ENCODE data around the gene RNF4. TPM values are rescaled to one million over a fixed set of nuclear protein-coding genes. Genes with fewer than 3 reads are reported as not detected.

The RNF4 gene
- polyA plus RNA-seq, 3 donors from 2014 or later = 48.0 to 116 (median 48.2) TPM

- Mint-ChIP-seq H3K27me3 (ENCODE audit: low read depth in 3 of 3) (peaks cover 0 to 5% (median 0%) of the 10 kb centered on the region in 3 donors), H3K4me1 (peaks cover 0 to 2% of the 10 kb centered on the region in 2 donors), H3K27ac (no peak overlapping the region), H3K9me3 (no peaks in the 10 kb centered on the region), H3K4me3 (no peak overlapping the region), H3K36me3 (no peaks in the 10 kb centered on the region)
- no peak for DNase-seq
These were observed 24.8 kb upstream of the RNF4 start for GRCh38 chr4:2443956-2444740.

GRCh38 chr4:2445130-2445529 lies 23.8 kb upstream of the RNF4 start:
- H3K9me3 Mint-ChIP-seq = no peaks in the 10 kb centered on the region
- H3K27ac Mint-ChIP-seq = no peak overlapping the region
- H3K36me3 Mint-ChIP-seq = no peaks in the 10 kb centered on the region
- no peak for DNase-seq
- H3K4me1 Mint-ChIP-seq = peaks cover 0 to 2% of the 10 kb centered on the region in 2 donors
- H3K27me3 Mint-ChIP-seq (ENCODE audit: low read depth in 3 of 3) = peaks cover 0 to 5% (median 2%) of the 10 kb centered on the region in 3 donors
- no peak overlapping the region for H3K4me3 Mint-ChIP-seq

GRCh38 chr4:2445571-2445970 lies 23.3 kb upstream of the RNF4 start:
- H3K9me3 Mint-ChIP-seq = no peaks in the 10 kb centered on the region
- no peak overlapping the region for H3K27ac Mint-ChIP-seq

GRCh38 chr4:2446656-2447564 lies 22.0 kb upstream of the RNF4 start:
- Mint-ChIP-seq H3K4me1 (no peaks in the 10 kb centered on the region), H3K9me3 (no peaks in the 10 kb centered on the region), H3K4me3 (no peak overlapping the region), H3K27ac (no peak overlapping the region), H3K27me3 (ENCODE audit: low read depth in 3 of 3) (peaks cover 0 to 4% (median 2%) of the 10 kb centered on the region in 3 donors), H3K36me3 (no peaks in the 10 kb centered on the region)
- DNase-seq = no peak

More at GRCh38 chr4:2445571-2445970, 23.3 kb upstream of the RNF4 start:
- Mint-ChIP-seq H3K4me1 (peaks cover 0 to 2% of the 10 kb centered on the region in 2 donors), H3K4me3 (no peak overlapping the region), H3K36me3 (no peaks in the 10 kb centered on the region), H3K27me3 (ENCODE audit: low read depth in 3 of 3) (peaks cover 0 to 5% (median 2%) of the 10 kb centered on the region in 3 donors)
- DNase-seq = no peak

GRCh38 chr4:2448589-2448988 lies 20.3 kb upstream of the RNF4 start:
- Mint-ChIP-seq H3K27ac (no peak overlapping the region), H3K9me3 (no peaks in the 10 kb centered on the region), H3K4me3 (no peak overlapping the region), H3K4me1 (no peaks in the 10 kb centered on the region), H3K36me3 (no peaks in the 10 kb centered on the region), H3K27me3 (ENCODE audit: low read depth in 3 of 3) (peaks cover 0 to 4% (median 2%) of the 10 kb centered on the region in 3 donors)
- no peak for DNase-seq

DNA sequence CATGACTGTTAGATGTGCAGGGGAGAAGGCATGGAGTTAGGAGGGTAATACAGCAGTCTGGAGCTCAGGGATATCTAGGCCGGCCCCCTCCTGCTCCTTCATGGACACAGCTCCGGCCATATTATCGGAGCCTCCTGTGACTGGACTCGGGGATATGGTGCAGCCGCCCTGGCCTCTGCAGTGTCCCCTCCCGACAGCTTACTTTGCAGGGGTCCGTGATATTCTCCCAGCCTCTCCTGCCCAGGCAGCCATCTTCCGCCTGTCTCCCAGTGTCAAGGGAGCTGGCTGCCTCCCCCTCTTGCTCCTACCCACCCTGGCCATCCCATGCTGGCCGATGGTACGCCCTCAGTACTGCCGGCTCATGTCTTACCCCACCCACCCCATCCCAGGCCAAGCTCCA lies 19.9 kb upstream of the RNF4 start:
- Mint-ChIP-seq H3K27me3 (ENCODE audit: low read depth in 3 of 3) (peaks cover 0 to 4% (median 2%) of the 10 kb centered on the region in 3 donors), H3K4me3 (no peak overlapping the region), H3K4me1 (no peaks in the 10 kb centered on the region), H3K36me3 (no peaks in the 10 kb centered on the region), H3K27ac (no peak overlapping the region), H3K9me3 (no peaks in the 10 kb centered on the region)
- DNase-seq = no peak

DNA sequence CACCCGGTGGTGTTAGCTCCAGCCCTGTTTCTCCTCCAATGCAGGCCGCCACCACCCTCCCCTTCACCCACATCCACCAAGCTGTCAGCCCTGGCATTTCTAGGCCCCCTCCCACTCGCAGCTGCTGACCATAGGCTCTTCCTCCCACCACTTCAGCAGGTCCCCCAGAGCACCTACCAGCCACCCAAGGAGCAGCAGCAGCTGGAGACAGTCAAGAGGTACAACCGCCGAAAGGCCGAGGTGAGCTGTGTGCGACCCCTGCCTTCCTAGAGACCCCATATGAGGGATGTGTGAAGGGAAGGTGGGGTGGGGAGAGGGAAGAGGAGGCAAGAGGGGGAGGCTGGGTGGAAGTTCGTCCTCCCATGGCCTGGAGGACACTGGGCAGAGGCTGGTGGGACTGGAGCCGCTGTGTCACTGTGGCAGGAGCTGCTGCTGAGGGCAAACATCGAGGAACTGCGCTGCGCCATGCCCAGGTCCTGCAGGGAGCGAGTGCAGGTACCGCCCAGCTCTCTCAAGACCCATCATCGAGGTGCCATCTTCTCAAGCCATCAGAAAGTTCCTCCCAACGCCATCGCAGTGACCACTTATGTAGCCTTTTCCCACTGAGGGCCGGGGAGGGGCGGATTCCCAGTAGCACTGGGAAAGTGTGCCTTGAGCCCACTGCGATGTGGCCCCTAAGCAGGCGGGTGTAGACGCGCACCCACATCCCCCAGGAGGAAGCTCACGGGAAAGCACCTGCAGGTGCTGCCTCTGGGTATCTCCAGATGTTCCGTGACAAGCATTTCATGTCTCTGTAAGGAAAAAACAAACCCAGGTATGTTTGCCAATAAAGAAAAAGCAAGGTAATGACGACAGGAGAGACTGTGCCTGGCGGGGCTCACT lies 19.2 kb upstream of the RNF4 start:
- no peak overlapping the region for H3K27ac Mint-ChIP-seq
- H3K9me3 Mint-ChIP-seq = no peaks in the 10 kb centered on the region
- H3K27me3 Mint-ChIP-seq (ENCODE audit: low read depth in 3 of 3) = peaks cover 0 to 2% (median 2%) of the 10 kb centered on the region in 3 donors
- no peaks in the 10 kb centered on the region for H3K4me1 Mint-ChIP-seq
- no peak overlapping the region for H3K4me3 Mint-ChIP-seq
- no peak for DNase-seq
- H3K36me3 Mint-ChIP-seq = no peaks in the 10 kb centered on the region

DNA sequence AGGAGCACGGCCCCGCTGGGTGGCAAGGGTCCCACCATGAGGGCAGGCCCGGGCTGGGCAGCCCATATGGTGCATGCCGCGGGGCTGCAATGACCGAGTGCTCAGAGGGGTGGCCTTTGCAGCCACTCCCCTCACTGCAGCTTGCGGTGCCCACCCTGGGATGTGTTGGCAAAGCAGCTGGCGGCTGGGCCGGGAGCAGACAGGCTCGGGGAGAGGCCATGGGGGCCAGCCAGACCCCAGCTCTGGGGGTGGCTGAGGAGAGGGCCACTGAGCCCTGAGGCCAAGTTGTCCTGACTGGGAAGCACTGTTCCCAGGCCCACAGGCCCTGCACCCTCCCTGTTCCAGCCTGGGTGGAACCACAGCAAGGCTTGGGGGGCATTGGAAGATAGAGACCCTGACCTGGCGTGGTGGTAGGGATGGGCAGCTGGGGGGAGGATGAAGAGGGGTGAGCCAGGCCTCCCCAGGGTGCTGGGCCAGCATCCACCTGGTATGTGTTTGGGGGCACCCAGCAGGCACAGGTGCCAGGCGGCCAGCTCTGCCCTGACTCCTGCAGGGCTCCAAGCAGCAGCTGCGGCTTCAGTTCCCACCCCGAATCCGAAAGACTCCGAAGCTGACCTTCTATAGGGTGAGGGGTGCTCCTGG lies 18.4 kb upstream of the RNF4 start:
- H3K9me3 Mint-ChIP-seq = no peaks in the 10 kb centered on the region
- peaks cover 0 to 2% (median 0%) of the 10 kb centered on the region in 3 donors for H3K27me3 Mint-ChIP-seq (ENCODE audit: low read depth in 3 of 3)
- no peak overlapping the region for H3K27ac Mint-ChIP-seq
- H3K4me1 Mint-ChIP-seq = no peaks in the 10 kb centered on the region
- no peaks in the 10 kb centered on the region for H3K36me3 Mint-ChIP-seq
- H3K4me3 Mint-ChIP-seq = no peak overlapping the region
- DNase-seq = no peak

- Mint-ChIP-seq H3K36me3 (no peaks in the 10 kb centered on the region), H3K9me3 (no peaks in the 10 kb centered on the region), H3K27ac (no peak overlapping the region), H3K4me3 (no peak overlapping the region), H3K4me1 (no peaks in the 10 kb centered on the region), H3K27me3 (ENCODE audit: low read depth in 3 of 3) (peaks cover 0 to 2% (median 0%) of the 10 kb centered on the region in 3 donors)
- no peak for DNase-seq
These were observed 17.8 kb upstream of the RNF4 start for GRCh38 chr4:2451036-2451520.

DNA sequence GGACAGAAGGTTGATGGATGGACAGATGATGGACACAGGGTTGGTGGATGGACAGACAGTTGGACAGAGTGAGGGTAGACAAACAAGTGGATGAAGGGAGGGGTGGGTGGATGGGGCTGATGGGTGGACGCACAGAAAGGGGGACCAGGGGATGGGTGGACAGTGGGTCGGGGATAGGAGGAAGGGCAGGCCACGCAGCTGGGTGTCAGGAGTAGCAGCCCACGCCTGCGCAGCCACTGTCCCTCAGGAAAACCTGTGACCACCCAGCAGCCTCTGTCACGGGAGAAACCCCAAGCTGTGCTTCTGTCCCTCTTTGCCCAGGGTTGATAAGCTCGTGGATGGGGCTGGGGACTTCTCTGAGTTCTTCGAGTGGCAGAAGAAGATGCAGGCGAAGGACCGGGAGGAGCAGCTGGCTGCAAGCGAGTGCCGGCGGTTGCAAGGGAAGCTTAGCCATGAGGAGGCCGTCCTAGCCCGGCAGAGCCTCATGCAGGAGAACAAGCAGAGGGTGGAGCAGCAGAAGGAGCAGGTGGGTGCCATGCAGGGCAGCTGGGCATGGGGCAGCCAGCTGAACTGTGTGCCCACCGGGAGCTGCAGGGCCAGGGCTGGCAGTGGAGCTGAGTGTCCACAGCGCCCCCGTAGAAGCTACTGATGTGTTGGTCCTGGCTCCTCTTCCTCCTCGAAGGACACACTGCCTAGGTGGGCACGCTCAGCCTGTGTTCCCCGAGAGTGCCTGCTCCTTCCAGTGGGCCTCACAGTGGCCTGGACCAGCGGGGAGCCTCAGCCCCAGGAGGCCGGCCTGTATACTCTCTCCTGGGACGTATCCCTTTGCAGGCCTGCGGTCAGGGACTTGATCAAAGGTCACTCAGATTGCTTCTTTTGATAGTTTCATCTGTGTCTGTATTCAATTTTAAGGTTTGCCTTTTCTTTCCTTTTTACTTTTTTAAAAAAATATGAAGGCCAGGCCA lies 16.8 kb upstream of the RNF4 start:
- peaks cover 0 to 2% (median 0%) of the 10 kb centered on the region in 3 donors for H3K27me3 Mint-ChIP-seq (ENCODE audit: low read depth in 3 of 3)
- no peak overlapping the region for H3K27ac Mint-ChIP-seq
- DNase-seq = no peak
- H3K4me1 Mint-ChIP-seq = no peaks in the 10 kb centered on the region
- no peaks in the 10 kb centered on the region for H3K9me3 Mint-ChIP-seq
- no peak overlapping the region for H3K4me3 Mint-ChIP-seq
- H3K36me3 Mint-ChIP-seq = no peaks in the 10 kb centered on the region

DNA sequence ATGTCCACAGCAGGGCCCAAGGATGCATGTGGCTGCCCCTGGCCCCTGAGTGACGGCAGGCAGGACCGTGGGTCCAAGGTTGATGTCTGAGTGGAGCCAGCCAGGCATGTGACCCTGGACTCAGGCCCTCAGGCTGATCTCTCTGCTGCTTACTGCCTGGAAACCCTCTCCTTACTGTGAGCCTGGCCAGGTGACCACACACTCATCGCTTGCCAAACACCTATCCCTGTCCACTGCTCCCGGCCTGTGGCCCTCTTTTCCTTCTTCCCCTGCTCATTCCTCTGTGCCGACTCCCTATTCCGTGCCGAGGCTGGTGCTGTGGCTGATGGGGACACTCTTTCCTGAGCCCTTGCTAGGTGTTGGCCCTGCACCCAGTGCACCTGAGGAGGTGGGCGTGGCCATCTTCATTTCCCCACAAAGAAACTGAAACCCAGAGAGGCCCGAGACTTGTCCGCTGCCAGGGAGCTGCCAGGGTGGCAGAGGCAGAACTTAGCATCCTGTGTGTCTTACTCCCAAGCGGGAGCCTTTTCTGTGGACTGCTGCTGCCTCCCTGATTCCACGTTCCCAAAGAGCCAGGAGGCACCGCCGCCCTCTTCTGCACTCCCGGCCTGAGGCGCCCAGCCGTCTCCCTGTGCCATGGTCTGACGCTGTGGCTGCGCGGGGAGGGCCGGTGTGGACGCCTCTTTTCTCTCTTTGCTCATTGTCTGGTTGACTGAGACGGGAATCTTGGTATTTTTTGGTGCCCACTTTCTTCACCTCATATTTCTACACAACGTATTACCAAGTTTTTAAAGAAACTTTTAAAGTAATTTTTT lies 11.2 kb upstream of the RNF4 start:
- DNase-seq = no peak
- Mint-ChIP-seq H3K9me3 (no peaks in the 10 kb centered on the region), H3K27ac (no peak overlapping the region), H3K36me3 (no peaks in the 10 kb centered on the region), H3K4me1 (peaks cover 6 to 7% of the 10 kb centered on the region in 2 donors), H3K4me3 (no peak overlapping the region), H3K27me3 (ENCODE audit: low read depth in 3 of 3) (peaks cover 0 to 3% (median 3%) of the 10 kb centered on the region in 3 donors)

Measured in immature natural killer cell (primary cell).